HFF-Myc (cell line): ENCODE measurements around the gene RAB11FIP3.
A peak's percentile ranks its signal among the peaks of the same experiment; 100 is the strongest.

Experiments
- DNase-seq: peaks from one replicate; pipeline ENCODE4 v3.0.0-alpha.2; 2011; ENCODE audit warnings: low read depth; ENCODE audit errors: extremely low read depth
- H3K4me3 ChIP-seq: replicated peaks from 2 replicates; pipeline ENCODE4 v1.5.1; 2011; ENCODE audit warnings: low read depth, mild to moderate bottlenecking, control low read depth, low read length
- TF ChIP-seq, protein P1 (sequence below): IDR thresholded peaks from 2 replicates; pipeline ENCODE4 v1.5.1; 2012; ENCODE audit warnings: mild to moderate bottlenecking, low read depth, low read length, control low read depth; ENCODE audit errors: missing control alignments

RAB11FIP3 gene

DNA sequence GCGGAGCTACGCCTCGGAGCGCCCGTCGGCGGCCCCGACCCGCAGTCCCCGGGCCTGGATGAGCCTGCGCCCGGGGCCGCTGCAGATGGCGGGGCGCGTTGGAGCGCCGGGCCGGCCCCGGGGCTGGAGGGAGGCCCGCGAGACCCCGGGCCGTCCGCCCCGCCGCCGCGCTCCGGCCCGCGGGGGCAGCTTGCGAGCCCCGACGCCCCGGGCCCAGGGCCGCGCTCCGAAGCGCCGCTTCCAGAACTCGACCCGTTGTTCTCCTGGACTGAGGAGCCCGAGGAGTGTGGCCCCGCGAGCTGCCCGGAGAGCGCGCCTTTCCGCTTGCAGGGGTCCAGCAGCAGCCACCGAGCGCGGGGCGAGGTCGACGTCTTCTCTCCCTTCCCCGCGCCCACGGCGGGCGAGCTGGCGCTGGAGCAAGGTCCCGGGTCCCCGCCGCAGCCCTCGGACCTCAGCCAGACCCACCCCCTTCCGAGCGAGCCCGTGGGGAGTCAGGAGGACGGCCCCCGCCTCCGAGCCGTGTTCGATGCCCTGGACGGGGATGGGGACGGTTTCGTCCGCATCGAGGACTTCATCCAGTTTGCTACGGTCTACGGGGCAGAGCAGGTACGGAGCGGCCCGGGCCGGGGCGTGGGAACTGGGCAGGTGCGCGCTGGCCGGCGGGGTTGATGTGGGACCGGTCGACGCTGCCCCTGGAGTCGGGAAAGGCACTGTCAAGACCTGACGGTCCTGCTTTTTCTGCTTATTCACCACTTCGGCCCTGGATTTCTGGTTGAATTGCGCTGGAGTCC is 861 bp downstream of the RAB11FIP3 start:
- H3K4me3 ChIP-seq, result peak overlapping the region; percentile 65
- TF ChIP-seq, protein P1, sequence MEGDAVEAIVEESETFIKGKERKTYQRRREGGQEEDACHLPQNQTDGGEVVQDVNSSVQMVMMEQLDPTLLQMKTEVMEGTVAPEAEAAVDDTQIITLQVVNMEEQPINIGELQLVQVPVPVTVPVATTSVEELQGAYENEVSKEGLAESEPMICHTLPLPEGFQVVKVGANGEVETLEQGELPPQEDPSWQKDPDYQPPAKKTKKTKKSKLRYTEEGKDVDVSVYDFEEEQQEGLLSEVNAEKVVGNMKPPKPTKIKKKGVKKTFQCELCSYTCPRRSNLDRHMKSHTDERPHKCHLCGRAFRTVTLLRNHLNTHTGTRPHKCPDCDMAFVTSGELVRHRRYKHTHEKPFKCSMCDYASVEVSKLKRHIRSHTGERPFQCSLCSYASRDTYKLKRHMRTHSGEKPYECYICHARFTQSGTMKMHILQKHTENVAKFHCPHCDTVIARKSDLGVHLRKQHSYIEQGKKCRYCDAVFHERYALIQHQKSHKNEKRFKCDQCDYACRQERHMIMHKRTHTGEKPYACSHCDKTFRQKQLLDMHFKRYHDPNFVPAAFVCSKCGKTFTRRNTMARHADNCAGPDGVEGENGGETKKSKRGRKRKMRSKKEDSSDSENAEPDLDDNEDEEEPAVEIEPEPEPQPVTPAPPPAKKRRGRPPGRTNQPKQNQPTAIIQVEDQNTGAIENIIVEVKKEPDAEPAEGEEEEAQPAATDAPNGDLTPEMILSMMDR, result no peak
- no peak for DNase-seq

DNA sequence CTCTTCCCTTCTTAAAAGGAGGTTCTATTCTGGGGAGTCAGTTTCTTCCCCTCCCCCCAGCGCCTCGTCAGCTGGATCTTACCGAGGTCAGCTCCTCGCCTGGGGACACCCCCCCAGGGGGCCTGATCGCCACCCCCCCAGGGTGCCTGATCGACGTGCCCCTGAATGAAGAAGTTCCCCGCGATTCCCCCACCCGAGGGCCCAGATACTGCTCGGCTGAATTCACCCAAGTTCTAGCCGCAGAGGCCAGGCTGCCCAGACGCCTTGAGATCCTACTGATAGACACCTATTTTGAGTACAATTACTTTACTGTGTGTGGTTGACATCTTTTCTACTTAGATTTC is 1.4 kb downstream of the RAB11FIP3 start:
- TF ChIP-seq, protein P1, result no peak
- H3K4me3 ChIP-seq, result peak overlapping the region; percentile 65
- no peak for DNase-seq

DNA sequence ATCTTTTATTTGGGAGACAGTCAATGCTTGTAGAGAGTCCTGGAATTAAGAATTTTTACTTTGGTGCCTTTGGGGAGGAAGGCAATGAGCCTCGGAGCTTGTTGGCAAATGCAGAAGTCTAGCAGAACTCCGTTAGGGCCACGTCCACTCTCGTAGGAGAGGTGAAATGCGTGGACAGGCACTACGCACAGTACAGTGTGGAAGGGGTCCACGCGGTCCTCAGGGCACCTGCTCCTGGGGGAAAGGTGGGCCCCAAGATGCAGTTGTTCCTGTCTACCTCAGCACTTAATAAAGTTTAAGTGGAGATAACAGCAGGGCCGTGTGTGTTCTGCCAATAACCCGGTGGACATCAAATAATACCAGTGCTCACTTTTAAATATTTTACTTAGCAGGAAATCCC is 1.8 kb downstream of the RAB11FIP3 start:
- H3K4me3 ChIP-seq, result peak overlapping the region; percentile 65
- DNase-seq, result no peak
- TF ChIP-seq, protein P1, result no peak

DNA sequence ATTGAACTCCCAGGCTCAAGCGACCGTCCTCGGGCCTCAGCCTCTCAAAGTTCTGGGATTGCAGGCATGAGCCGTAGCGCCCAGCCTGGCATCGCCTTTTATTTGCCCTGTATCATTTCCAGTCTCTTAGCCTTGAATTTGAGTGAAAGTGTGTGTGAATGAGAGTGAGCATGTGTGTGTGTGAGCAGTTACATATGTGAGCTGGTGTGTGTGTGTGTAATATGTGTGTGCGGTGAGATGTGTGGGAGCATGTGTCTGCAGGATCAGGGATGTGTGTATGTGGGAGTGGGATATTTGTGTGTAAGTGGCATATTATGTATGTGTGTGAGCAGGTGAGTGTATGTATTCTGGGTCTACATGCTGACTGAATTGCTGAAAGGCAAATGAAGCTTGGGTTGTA is 5.5 kb downstream of the RAB11FIP3 start:
- H3K4me3 ChIP-seq, result no peak overlapping the region
- TF ChIP-seq, protein P1, result no peak
- DNase-seq, result no peak

DNA sequence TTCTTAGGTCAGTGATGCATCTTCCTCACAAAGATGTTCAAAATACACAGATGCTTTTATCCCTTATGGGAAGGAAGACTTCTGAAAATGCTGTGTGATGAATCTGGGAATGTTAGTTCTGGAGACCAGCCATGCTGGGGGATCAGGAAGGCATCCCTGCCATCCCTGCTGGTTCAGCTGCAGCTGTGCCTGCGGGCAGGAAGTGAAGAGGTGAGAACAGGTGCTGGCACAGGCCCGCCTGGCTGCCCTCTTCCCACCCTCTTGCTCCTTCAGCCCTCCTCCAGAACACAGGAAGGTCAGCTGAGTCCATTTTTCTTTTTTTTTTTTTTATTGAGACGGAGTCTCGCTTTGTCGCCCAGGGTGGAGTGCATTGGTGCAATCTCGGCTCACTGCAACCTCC is 15.2 kb downstream of the RAB11FIP3 start:
- H3K4me3 ChIP-seq, result no peak overlapping the region
- TF ChIP-seq, protein P1, result no peak
- DNase-seq, result no peak

DNA sequence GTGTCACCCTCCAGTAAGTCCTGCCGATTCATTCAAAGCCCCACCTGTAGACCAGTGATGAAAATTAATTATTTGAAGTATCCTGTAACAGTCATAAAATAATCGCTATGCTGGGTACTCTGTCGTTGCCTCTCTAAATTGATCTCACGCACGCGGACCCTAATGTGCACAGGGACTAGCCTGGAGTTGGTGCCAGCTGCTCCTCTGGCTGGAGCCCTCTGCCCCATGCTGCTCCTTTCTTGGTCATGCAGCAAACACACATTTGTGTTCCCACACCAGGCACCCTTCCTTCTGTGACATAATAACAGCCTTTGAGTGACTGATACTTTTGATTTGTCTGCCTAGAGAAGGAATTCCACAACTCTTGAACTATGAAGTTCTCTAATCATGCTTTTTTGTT is 16.0 kb downstream of the RAB11FIP3 start:
- TF ChIP-seq, protein P1, result no peak
- DNase-seq, result no peak
- no peak overlapping the region for H3K4me3 ChIP-seq

DNA sequence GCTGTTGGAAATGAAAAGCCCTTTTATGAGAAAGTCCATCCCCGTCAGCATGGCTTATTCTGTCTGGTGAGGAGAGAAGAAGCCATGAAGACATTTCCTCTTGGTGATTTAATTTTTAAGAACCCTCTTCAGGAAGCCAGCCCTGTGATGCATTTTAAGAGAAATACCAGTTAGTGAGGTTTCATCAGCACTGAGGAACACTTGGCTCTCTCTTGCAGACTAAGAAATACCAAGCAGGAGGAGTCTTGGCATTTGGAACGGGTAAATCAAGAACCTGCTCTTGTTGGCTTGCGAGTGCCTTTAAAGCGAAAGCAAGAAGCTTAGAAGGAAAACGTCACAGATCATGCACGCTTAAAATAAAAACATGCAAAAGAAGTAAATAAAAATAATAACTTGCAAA is 17.5 kb downstream of the RAB11FIP3 start:
- TF ChIP-seq, protein P1, result no peak
- no peak overlapping the region for H3K4me3 ChIP-seq
- no peak for DNase-seq
